ENCODE results near the gene CTDNEP1.
"Not testable (repeated sequence)": the region's sequence is repeated elsewhere in the genome, so short reads cannot be mapped to it uniquely, and the experiment has no call there.

The CTDNEP1 gene

GRCh38 chr17:7243838-7244237 is 7.7 kb downstream of the CTDNEP1 start:
- DNase-seq: not testable (repeated sequence)

- no peak for DNase-seq
These were observed 8.1 kb downstream of the CTDNEP1 start for GRCh38 chr17:7243453-7243729.

- peak; percentile 62 to 77 for DNase-seq
These were observed 8.6 kb downstream of the CTDNEP1 start for GRCh38 chr17:7242717-7243452.

- DNase-seq: peak; percentile 55 to 60
These were observed 9.5 kb downstream of the CTDNEP1 start, which contains the start of gene GABARAP for GRCh38 chr17:7241783-7242716. Gene GABARAP, minus strand, starts transcription at chr17:7242449. Its CDS starts 119 bp downstream, at chr17:7242330.

GRCh38 chr17:7241090-7241733 is 10.3 kb downstream of the CTDNEP1 start:
- DNase-seq: no peak

- DNase-seq: no peak
These were observed 11.2 kb downstream of the CTDNEP1 start for GRCh38 chr17:7240375-7240774.

- DNase-seq: peak; percentile 92
These were observed 12.2 kb downstream of the CTDNEP1 start, which contains the start of gene PHF23 for GRCh38 chr17:7239091-7240027. Gene PHF23, minus strand, starts transcription at chr17:7239457. Its CDS starts 178 bp downstream, at chr17:7239279.

- no peak for DNase-seq
These were observed 13.0 kb downstream of the CTDNEP1 start for GRCh38 chr17:7238420-7239090.

- DNase-seq: no peak
These were observed 13.6 kb downstream of the CTDNEP1 start for GRCh38 chr17:7237761-7238419.

GRCh38 chr17:7237266-7237760 is 14.2 kb downstream of the CTDNEP1 start:
- no peak for DNase-seq

- DNase-seq: no peak
These were observed 14.7 kb downstream of the CTDNEP1 start for GRCh38 chr17:7236808-7237207.

GRCh38 chr17:7235693-7236665 is 15.6 kb downstream of the CTDNEP1 start:
- no peak for DNase-seq

GRCh38 chr17:7234083-7234951 is 17.2 kb downstream of the CTDNEP1 start, which contains the start of gene DVL2:
Gene DVL2, minus strand, starts transcription at chr17:7234517. Its CDS starts 255 bp downstream, at chr17:7234262.
- peak; percentile 85 to 86 for DNase-seq

GRCh38 chr17:7233701-7234082 is 17.8 kb downstream of the CTDNEP1 start:
- DNase-seq: peak in 1 of 2 experiments; percentile 24

- no peak for DNase-seq
These were observed 19.4 kb downstream of the CTDNEP1 start for GRCh38 chr17:7232114-7232513.

- no peak for DNase-seq
These were observed 22.0 kb downstream of the CTDNEP1 start for GRCh38 chr17:7229504-7229903.

GRCh38 chr17:7228920-7229319 is 22.6 kb downstream of the CTDNEP1 start:
- DNase-seq: no peak
